PFSK-1 (cell line): ENCODE data around the gene OR8B12.

Experiments
- POLR2AphosphoS5 ChIP-seq: IDR thresholded peaks from 2 replicates; pipeline ENCODE4 v1.6.1; 2012; ENCODE audit warnings: low read depth, mild to moderate bottlenecking, control low read depth, low read length, moderate library complexity
- REST ChIP-seq, 2 experiments: IDR thresholded peaks; 2 replicates each; pipeline versions ENCODE4 v1.6.1 to v1.8.0; 2011 to 2012; ENCODE audit warnings: low read depth in 2 of 2, low read length in 2 of 2, control low read depth in 1 of 2, inconsistent platforms in 1 of 2, mild to moderate bottlenecking in 1 of 2, moderate library complexity in 1 of 2; ENCODE audit not compliant: insufficient read depth in 1 of 2

- TF ChIP-seq POLR2AphosphoS5 (no peak), REST (IDR thresholded peaks at IDR 0.05; ENCODE audit: insufficient read depth in 1 of 2, low read depth in 2 of 2, low read length in 2 of 2) (no peak)
Measured at GRCh38 chr11:124510279-124510678, 33.2 kb downstream of the OR8B12 start.
